ENCODE data around the gene IL6. TPM values are rescaled to one million over a fixed set of nuclear protein-coding genes. Genes with fewer than 3 reads are reported as not detected.
A peak's percentile ranks its signal among the peaks of the same experiment; 100 is the strongest.
"Not testable (repeated sequence)": the region's sequence is repeated elsewhere in the genome, so short reads cannot be mapped to it uniquely, and the experiment has no call there.

IL6 gene
- total RNA-seq, 6 experiments from 2014 or later, result 0.80 to 1.9 TPM; not detected in 4

DNA sequence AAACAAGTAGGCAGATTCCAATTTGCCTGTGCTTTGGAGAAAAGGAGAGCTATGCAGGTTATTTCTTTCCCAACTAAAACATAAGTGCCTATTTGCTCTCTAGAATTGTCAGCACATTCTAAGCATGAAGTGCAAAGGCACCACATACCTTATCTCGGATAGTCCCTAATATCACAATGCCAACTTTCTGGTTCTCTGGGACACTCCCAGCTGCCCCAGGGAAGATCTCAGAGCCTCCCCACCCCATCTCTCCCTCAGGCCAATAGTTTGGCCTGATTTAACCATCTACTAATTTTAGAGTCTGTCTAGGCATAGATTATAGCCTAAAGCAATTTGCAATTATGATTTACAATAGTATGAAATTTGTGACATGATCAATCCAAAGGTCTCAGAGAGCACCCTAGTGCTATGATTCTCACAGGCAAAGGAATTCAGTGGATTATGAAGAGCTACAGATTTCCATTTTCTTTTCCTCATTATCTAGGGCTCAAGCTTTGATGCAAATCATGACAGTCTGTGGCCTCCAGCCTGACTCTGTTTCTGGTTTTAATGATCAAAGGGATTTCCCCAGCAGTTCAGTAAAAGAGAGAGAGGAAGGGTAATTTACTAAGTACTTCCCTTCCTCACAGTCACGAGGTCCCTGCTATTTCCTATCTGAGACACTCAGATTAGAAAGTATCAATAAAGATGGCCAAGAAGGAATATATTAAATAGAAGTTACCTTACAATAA lies 29.0 kb upstream of the IL6 start:
- H3K4me1 ChIP-seq, result peaks cover 0 to 12% (median 0%) of the 10 kb centered on the region in 4 donors
- H3K36me3 ChIP-seq, result no peaks in the 10 kb centered on the region
- intact Hi-C loops (cut with DNase I), result no loop called here
- TF ChIP-seq, protein P1, sequence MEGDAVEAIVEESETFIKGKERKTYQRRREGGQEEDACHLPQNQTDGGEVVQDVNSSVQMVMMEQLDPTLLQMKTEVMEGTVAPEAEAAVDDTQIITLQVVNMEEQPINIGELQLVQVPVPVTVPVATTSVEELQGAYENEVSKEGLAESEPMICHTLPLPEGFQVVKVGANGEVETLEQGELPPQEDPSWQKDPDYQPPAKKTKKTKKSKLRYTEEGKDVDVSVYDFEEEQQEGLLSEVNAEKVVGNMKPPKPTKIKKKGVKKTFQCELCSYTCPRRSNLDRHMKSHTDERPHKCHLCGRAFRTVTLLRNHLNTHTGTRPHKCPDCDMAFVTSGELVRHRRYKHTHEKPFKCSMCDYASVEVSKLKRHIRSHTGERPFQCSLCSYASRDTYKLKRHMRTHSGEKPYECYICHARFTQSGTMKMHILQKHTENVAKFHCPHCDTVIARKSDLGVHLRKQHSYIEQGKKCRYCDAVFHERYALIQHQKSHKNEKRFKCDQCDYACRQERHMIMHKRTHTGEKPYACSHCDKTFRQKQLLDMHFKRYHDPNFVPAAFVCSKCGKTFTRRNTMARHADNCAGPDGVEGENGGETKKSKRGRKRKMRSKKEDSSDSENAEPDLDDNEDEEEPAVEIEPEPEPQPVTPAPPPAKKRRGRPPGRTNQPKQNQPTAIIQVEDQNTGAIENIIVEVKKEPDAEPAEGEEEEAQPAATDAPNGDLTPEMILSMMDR (IDR thresholded peaks at IDR 0.05), result no peak
- no peaks in the 10 kb centered on the region for H3K9me3 ChIP-seq
- H3K27me3 ChIP-seq, result no peaks in the 10 kb centered on the region
- no peak overlapping the region for H3K4me3 ChIP-seq
- peak in 2 of 4 donors; percentile 32 to 44 for ATAC-seq
- DNase-seq, result no peak
- 50% methylated on average over 2 of the region's 2 CpGs for WGBS (ENCODE audit: insufficient coverage, low coverage, low lambda C conversion rate, missing lambda C conversion rate)
- H3K27ac ChIP-seq, result no peak overlapping the region

- TF ChIP-seq, protein P1 (IDR thresholded peaks at IDR 0.05), result no peak
- no peak for TF ChIP-seq POLR2A (IDR thresholded peaks at IDR 0.05)
- Histone ChIP-seq H3K27me3 (no peaks in the 10 kb centered on the region), H3K9me3 (no peaks in the 10 kb centered on the region), H3K4me1 (peaks cover 0 to 12% (median 0%) of the 10 kb centered on the region in 4 donors), H3K4me3 (no peak overlapping the region), H3K27ac (no peak overlapping the region), H3K36me3 (no peaks in the 10 kb centered on the region)
- WGBS (ENCODE audit: insufficient coverage, low coverage, low lambda C conversion rate, missing lambda C conversion rate), result 72% methylated on average over 5 of the region's 6 CpGs
- ATAC-seq (no peak), DNase-seq (no peak)
- intact Hi-C loops (cut with DNase I), result no loop called here
Observed at GRCh38 chr7:22698767-22699166, 28.2 kb upstream of the IL6 start.

GRCh38 chr7:22700559-22701002 lies 26.4 kb upstream of the IL6 start:
- Histone ChIP-seq H3K27ac (no peak overlapping the region), H3K27me3 (no peaks in the 10 kb centered on the region), H3K4me3 (no peak overlapping the region), H3K4me1 (peaks cover 0 to 12% (median 0%) of the 10 kb centered on the region in 4 donors), H3K9me3 (no peaks in the 10 kb centered on the region), H3K36me3 (no peaks in the 10 kb centered on the region)
- TF ChIP-seq POLR2A (IDR thresholded peaks at IDR 0.05), result no peak
- ATAC-seq, result peak in 3 of 4 donors; percentile 54 to 83 (median 63)
- no peak for DNase-seq
- WGBS (ENCODE audit: insufficient coverage, low coverage, low lambda C conversion rate, missing lambda C conversion rate), result 30% methylated on average over 1 of the region's 1 CpG
- intact Hi-C loops (cut with DNase I), result no loop called here

- TF ChIP-seq POLR2A (IDR thresholded peaks at IDR 0.05), result no peak
- TF ChIP-seq, protein P1 (IDR thresholded peaks at IDR 0.05), result no peak
- no peak for ATAC-seq
- WGBS (ENCODE audit: insufficient coverage, low coverage, low lambda C conversion rate, missing lambda C conversion rate), result 84% methylated on average over 4 of the region's 4 CpGs
Observed at GRCh38 chr7:22702516-22702915, 24.5 kb upstream of the IL6 start.

GRCh38 chr7:22703107-22703855 lies 23.7 kb upstream of the IL6 start:
- intact Hi-C loops (cut with DNase I); H3K4me1 ChIP-seq; H3K27ac ChIP-seq; H3K9me3 ChIP-seq; DNase-seq; H3K4me3 ChIP-seq; H3K36me3 ChIP-seq; ATAC-seq; H3K27me3 ChIP-seq: not testable (repeated sequence)
- WGBS (ENCODE audit: insufficient coverage, low coverage, low lambda C conversion rate, missing lambda C conversion rate), result 76% methylated on average over 6 of the region's 10 CpGs

More at GRCh38 chr7:22702516-22702915, 24.5 kb upstream of the IL6 start:
- Histone ChIP-seq H3K36me3 (no peaks in the 10 kb centered on the region), H3K27me3 (no peaks in the 10 kb centered on the region), H3K4me3 (no peak overlapping the region), H3K4me1 (peaks cover 0 to 5% (median 0%) of the 10 kb centered on the region in 4 donors), H3K27ac (no peak overlapping the region), H3K9me3 (no peaks in the 10 kb centered on the region)
- DNase-seq, result no peak
- intact Hi-C loops (cut with DNase I), result no loop called here

GRCh38 chr7:22703978-22704610 lies 22.9 kb upstream of the IL6 start:
- H3K27me3 ChIP-seq; H3K36me3 ChIP-seq; H3K9me3 ChIP-seq; H3K27ac ChIP-seq; H3K4me3 ChIP-seq; intact Hi-C loops (cut with DNase I); ATAC-seq; H3K4me1 ChIP-seq; DNase-seq: not testable (repeated sequence)
- 63% methylated on average over 17 of the region's 17 CpGs for WGBS (ENCODE audit: insufficient coverage, low coverage, low lambda C conversion rate, missing lambda C conversion rate)

DNA sequence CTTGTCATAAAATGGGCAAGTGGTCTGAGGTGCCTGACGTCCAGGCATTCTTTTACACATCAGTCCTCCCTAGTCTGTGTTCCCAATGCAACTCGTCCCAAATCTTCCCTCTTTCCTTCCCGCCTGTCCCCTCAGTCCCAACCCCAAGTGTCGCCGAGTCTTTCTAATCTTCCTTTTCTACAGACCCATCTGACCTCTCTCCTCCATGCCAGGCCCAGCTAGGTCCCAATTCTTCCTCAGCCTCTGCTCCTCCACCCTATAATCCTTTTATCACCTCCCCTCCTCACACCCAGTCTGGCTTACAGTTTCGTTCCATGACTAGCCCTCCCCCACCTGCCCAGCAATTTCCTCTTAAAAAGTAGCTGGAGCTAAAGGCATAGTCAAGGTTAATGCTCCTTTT lies 22.3 kb upstream of the IL6 start:
- ATAC-seq; intact Hi-C loops (cut with DNase I): not testable (repeated sequence)

DNA sequence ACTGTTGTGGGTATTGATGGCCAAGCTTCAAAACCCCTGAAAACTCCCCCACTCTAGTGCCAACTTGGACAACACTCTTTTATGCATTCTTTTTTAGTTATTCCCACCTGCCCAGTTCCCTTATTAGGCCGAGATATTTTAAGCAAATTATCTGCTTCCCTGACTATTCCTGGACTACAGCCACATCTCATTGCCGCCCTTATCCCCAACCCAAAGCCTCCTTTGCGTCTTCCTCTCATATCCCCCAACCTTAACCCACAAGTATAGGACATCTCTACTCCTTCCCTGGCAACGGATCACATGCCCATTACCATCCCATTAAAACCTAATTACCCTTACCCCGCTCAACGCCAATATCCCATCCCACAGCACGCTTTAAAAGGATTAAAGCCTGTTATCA lies 21.1 kb upstream of the IL6 start:
- H3K4me3 ChIP-seq; H3K36me3 ChIP-seq; H3K27me3 ChIP-seq; H3K4me1 ChIP-seq; intact Hi-C loops (cut with DNase I); H3K27ac ChIP-seq; H3K9me3 ChIP-seq; DNase-seq; ATAC-seq: not testable (repeated sequence)
- WGBS (ENCODE audit: insufficient coverage, low coverage, low lambda C conversion rate, missing lambda C conversion rate), result 72% methylated on average over 7 of the region's 7 CpGs

More for the DNA sequence above, 22.3 kb upstream of the IL6 start:
- H3K4me3 ChIP-seq, H3K9me3 ChIP-seq, H3K27ac ChIP-seq, H3K36me3 ChIP-seq, H3K4me1 ChIP-seq, DNase-seq, H3K27me3 ChIP-seq: not testable (repeated sequence)
- WGBS (ENCODE audit: insufficient coverage, low coverage, low lambda C conversion rate, missing lambda C conversion rate), result 68% methylated on average over 6 of the region's 6 CpGs

All from right lobe of liver (tissue), 6 donors.